GM12891 (cell line): ENCODE results near the gene ORC2.
"Not testable (repeated sequence)": the region's sequence is repeated elsewhere in the genome, so short reads cannot be mapped to it uniquely, and the experiment has no call there.

Experiments
- DNase-seq: peaks from one replicate; pipeline ENCODE4 v3.0.0; 2011; ENCODE audit warnings: low spot score; ENCODE audit not compliant: insufficient read length
- FAIRE-seq: peaks from 2 replicates; lab custom pipeline; 2011; peaks lifted over from hg19 to GRCh38; lab: Jason Lieb, UNC
- PAX5 ChIP-seq: IDR thresholded peaks from 2 replicates; pipeline ENCODE4 v1.6.1; 2011; ENCODE audit warnings: low read length, moderate library complexity, mild to moderate bottlenecking; ENCODE audit not compliant: insufficient read depth, severe bottlenecking
- POLR2A ChIP-seq: IDR thresholded peaks from 2 replicates; pipeline ENCODE4 v1.6.1; 2011; ENCODE audit warnings: low read depth, low read length, control low read depth
- POLR2AphosphoS5 ChIP-seq: IDR thresholded peaks from 2 replicates; pipeline ENCODE4 v1.6.1; 2011; ENCODE audit warnings: low read depth, low read length, control low read depth
- POU2F2 ChIP-seq: IDR thresholded peaks from 2 replicates; pipeline ENCODE4 v1.6.1; 2011; ENCODE audit warnings: low read depth, mild to moderate bottlenecking, control low read depth, low read length, moderate library complexity
- SPI1 ChIP-seq: IDR thresholded peaks from 2 replicates; pipeline ENCODE4 v1.6.1; 2011; ENCODE audit warnings: low read depth, low read length, control low read depth
- TAF1 ChIP-seq: IDR thresholded peaks from 2 replicates; pipeline ENCODE4 v1.6.1; 2011; ENCODE audit warnings: low read depth, low read length, control low read depth

Gene ORC2

DNA sequence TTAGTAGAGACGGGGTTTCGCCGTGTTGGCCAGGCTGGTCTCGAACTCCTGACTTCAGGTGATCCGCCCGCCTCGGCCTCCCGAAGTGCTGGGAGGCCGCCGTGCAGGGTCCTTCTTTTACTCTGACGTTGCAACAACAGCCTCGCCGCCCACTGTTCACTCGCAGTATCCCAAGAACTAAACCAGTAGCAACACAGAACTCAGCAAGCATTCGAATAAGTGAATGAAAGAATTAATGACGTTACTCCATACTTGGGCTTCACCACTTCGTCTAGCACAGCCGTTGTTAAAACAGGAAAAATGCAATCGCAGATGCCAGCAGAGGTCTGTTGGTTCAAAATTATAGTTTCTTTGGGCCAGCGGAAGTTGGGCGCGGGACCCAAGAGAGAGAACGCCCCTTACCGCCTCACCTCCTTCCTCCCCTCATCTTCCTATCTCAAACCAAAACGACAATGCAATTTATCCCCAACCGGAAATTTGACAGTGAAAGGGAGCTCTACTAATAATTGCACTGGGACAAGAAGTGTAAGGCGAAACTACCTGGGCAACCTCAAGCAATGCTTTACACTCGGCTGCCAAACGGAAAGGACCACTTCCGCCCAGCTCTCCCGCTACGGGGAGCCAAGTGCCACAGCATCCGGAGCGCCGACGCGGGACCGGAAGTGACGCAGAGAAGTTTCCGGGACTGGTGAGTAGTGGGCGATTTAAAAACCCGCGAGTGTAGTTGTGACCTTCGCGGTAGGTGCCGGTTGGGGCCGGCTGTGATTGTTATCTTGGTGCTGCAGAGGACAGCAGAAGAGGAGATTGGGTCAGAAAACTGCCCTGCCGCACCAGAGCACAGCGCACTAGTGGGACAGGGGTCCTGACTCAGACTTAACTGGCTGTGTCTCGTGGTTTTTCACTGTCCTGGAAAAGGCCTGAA is 74.5 kb downstream of the ORC2 start, which contains the start of the genes NIF3L1 and PPIL3:
Gene NIF3L1 (plus strand): TSS at position 668 of the 922 bp plus-strand sequence. CDS start 2,573 bp downstream, outside the sequence.
Gene PPIL3 (minus strand): TSS at position 374 of the 922 bp plus-strand sequence. CDS start 1,462 bp downstream, outside the sequence.
- FAIRE-seq (peak; percentile 97), DNase-seq (peak; percentile 66)
- TF ChIP-seq SPI1 (peak; percentile 56), TAF1 (peak; percentile 77), POLR2AphosphoS5 (peak; percentile 75), POLR2A (peak; percentile 68), POU2F2 (peak; percentile 64), PAX5 (no peak)

DNA sequence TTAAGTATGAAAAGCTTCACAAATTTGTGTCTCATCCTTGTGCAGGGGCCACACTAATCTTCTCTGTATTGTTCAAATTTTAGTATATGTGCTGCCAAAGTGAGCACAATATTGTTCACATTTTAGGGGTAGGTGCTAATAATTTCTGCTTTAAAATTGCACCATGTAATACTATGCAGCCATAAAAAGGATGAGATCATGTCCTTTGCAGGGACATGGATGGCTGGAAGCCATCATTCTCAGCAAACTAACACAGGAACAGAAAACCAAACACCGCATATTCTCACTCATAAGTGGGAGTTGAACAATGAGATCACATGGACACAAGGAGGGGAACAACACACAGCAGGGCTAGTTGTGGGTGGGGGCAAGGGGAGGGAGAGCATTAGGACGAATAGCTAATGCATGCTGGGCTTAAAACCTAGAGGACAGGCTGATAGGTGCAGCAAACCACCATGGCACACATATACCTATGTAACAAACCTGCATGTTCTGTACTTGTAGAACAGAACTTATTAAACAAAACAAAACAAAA is 81.7 kb downstream of the ORC2 start:
- FAIRE-seq: peak; percentile 13

DNA sequence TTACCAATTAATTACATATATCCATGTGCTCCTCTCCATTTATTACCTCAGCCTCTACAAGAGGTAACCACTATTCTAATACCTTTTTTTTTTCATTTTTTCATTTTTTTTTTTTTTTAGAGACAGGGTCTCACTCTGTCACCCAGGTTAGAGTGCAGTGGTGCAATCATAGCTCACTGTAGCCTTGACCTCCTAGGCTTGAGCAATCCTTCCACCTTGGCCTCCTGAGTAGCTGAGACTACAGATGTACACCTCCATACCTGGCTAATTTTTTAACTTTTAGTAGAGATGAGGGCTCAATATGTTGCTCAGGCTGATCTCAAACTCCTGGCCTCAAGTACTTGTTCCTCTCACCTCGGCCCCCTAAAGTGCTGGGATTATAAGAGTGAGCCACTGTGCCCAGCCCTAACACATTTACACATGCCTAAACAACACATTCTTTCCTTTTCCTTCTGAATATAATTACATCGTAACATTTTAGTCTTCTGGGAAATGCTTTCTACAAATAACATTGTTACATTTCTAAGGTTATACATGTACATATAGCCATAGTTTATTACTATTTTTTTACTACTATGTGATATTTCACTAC is 85.1 kb downstream of the ORC2 start:
- TF ChIP-seq POU2F2 (no peak), SPI1 (no peak)
- DNase-seq (no peak), FAIRE-seq (no peak)

More for the DNA sequence above, 81.7 kb downstream of the ORC2 start:
- not testable (repeated sequence) for DNase-seq

DNA sequence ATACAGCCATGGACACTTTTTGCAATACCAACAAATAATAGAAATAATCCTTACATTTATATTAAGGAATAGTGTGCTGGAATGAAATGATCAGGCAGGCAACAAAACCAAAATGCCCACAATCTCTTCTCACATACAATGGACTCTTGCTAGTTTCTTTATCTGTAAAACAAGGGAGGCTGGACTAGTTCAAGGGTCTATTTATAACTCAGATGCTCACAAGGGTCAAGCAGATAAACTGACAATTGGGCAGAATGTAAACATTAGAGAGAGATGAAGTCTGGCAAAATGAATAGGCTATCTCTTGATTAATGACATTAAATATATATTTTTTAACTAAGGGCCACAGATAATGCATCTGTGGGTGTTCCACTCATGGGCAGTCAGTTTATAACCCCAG is 86.0 kb downstream of the ORC2 start:
- TF ChIP-seq TAF1: no peak
- TF ChIP-seq POLR2AphosphoS5: no peak
- no peak for TF ChIP-seq POLR2A
- TF ChIP-seq SPI1: no peak
- TF ChIP-seq PAX5: no peak
- no peak for TF ChIP-seq POU2F2
- DNase-seq (no peak), FAIRE-seq (no peak)

DNA sequence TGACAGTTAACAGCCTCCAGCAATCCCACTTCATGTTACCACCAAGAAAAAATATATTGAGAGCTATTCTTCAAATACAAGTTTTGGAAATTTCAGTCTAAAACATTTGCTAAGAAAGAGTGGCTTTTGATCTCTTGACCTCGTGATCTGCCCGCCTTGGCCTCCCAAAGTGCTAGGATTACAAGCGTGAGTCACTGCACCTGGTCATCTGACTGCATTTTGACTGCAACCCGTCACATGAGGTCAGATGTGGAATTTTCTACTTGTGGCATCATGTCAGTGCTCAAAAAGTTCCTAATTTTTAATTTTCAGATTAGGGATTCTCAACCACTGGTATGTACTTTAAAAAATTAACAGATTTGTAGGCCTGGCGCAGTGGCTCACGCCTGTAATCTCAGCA is 89.9 kb downstream of the ORC2 start:
- DNase-seq: no peak
- TF ChIP-seq POU2F2: no peak
- no peak for FAIRE-seq

DNA sequence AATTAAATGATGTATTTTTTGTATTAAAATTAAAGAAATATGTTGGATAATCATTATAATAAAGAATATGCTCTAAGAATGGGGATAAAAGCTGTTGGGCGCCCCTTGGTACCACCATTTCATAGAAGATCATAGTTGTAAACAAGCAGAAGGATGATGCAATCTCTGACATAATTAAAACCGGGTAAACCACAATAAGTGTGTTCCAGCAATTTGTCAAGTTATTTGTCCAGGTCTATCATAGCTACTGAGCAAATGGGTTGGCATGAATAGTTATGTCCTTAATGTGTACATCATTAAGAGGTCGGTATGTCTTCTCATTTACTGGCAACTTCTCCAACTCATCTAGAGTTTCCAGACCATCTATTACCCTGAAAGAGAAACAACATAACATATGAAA is 92.3 kb downstream of the ORC2 start:
- TF ChIP-seq POLR2AphosphoS5: no peak
- TF ChIP-seq POLR2A: no peak
- no peak for TF ChIP-seq TAF1
- TF ChIP-seq PAX5: no peak
- no peak for TF ChIP-seq SPI1

DNA sequence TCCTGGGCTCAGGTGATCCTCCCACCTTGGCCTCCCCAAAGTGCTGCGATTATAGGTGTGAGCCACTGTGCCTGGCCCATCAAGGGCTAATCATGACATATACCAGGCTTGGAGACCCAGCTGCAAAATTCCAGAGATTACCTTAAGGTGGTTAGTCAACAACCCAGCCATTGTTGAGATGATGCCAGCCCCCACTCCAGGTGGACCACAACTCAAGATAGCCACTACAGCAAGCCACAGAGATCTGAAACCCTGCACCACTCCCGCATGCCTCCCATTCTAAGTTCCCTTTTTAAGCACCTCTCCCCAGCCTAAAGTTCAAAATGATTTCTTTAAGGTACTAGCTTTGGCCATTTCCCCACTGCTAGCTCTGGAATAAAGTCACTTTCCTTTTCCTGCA is 94.4 kb downstream of the ORC2 start:
- TF ChIP-seq POLR2A (no peak), SPI1 (no peak), POLR2AphosphoS5 (no peak), PAX5 (no peak), TAF1 (no peak), POU2F2 (no peak)
- FAIRE-seq: no peak
- no peak for DNase-seq

More for the DNA sequence above, 92.3 kb downstream of the ORC2 start:
- FAIRE-seq: no peak
- DNase-seq: no peak

DNA sequence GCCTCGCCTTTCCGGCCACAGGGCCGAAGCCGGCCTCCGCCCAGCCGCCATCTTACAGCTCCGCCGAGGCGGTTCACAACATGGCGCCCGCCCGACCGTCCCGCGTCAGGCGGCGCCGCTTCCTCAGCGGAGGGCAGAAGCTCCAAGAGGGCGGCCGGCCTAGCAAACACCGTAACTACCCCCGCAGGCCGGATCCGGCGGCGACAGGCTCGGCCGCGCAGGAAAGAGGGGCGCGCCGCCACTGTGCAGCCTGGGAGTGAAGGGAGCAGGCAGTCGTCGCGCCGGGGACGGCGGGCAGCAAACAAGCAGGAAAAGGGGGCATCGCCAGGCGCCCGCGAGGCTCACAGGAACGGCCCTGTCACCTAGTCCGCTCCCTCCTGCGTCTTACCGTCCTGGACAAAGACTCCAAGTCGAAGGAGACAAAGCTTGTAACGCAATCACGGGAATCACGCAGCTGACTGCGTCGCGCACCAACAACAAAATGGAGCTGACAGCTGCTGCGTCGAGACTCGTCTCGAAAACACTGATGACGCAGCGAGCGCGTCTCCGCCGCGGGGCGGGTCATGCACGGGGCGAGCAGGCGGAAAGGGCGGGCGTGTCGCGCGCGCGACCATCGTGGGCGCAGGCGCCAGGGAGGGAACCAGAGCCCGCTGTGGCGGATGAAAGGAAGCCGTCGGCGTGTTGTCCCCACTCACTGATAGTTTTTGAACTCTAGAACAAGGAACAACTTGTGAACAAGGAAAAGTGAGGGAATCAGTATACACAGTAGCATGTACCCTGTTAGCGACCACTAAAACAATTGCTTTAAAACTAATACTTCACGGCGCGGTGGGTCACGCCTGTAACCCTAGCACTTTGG is 99.1 kb downstream of the ORC2 start, which contains the start of gene CLK1:
Gene CLK1 (minus strand): TSS at position 483 of the 859 bp plus-strand sequence. CDS start 2,796 bp downstream, outside the sequence.
- TF ChIP-seq POU2F2 (peak; percentile 85), SPI1 (peak; percentile 31; the same call in 1 of the 2 replicates), PAX5 (no peak), TAF1 (peak; percentile 95), POLR2AphosphoS5 (peak; percentile 99), POLR2A (peak; percentile 99)
- DNase-seq (peak; percentile 76), FAIRE-seq (peak; percentile 100)

DNA sequence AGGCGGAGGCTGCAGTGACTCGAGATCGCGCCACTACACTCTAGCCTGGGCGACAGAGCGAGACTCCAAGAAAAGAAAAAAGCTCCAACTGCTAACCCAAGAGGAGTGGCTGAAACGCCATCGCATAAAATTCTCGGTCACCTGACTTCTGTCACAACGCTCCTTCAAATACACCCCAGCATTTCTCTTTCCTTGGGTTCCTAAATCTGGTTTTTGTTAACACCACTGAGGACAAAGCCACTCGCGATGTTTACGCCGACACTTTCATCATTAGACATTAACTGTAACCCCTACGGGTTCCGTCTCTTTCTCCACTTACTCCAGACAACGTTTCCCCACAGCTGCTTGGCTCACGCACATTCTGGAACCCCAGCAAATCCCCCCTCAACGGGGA is 99.7 kb downstream of the ORC2 start:
- FAIRE-seq: no peak
- no peak for TF ChIP-seq POLR2A
- no peak for TF ChIP-seq SPI1
- no peak for TF ChIP-seq TAF1
- no peak for TF ChIP-seq POLR2AphosphoS5
- no peak for TF ChIP-seq POU2F2
- no peak for TF ChIP-seq PAX5
- DNase-seq: no peak
